HG02970 (cell line): Measurements from ENCODE around the gene RASGRF1.
A peak's percentile ranks its signal among the peaks of the same experiment; 100 is the strongest.

Experiments used
- ATAC-seq: cut with Tn5 transposase; IDR thresholded peaks from one replicate; pipeline ENCODE4 v1.9.1; 2021; ENCODE audit warnings: mild to moderate bottlenecking, moderate library complexity, moderate number of reproducible peaks; ENCODE audit not compliant: unreplicated experiment, low FRiP score

RASGRF1 gene

DNA sequence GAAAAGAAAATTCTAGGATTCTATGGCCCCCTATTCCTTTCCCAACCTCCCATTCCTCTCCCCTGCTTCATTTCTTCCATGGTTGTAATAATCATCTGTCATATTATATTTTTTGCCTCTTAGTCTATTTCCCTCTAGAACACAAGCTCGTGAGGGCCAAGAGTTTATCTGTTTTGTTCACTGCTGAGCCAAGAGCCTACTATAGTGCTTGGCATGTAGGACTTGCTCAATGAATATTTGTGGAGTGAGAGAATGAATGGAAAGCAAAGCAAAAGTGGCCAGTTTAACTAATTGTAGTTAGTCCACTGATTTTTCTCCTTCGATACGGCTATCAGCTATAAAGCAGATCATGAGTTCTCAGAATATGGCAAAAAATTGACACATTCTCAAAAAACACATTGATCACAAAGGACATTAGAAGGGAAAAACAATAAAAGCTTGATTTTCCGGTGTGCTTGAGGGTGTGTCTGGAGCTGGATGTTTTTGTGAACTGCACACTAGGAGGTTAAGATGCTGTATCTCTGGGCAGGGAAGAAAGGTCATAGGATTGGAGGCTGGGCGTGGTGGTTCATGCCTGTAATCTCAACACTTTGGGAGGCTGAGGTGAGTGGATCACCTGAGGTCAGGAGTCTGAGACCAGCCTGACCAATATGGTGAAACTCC, 120.8 kb downstream of the RASGRF1 start:
- no peak for ATAC-seq

DNA sequence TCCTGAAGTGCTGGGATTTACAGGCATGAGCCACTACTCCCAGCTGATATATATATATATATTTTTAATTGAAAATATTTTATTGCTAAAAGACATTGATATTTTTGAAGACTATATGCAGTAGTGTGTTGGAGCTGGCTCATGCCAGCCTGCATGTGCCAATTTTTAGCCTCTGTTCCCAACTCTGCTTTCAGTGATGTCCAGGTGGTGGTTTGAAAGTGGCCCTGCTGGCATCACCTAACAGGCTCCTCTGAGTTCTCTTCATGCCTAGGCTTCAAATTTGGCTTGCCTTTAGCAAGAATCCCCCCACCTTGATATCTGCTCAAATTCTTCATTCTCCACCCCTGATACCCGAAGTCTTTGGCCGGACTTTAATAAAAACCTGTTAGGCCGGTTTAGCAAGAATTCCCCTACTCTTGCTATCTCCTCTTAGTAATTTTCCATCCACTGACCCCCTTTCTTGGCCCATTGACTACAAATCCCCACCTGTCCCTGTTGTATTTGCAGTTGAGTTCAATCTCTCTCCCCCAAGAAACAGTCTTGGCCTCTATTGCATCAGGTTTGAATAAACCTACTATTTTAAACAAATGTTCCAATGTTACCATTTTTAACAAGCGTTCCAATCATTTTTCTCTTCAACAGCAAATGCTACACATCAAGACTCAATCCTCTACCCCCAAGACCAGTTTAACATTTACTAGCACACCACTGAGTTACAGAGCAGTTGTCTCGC, 121.9 kb downstream of the RASGRF1 start:
- ATAC-seq, result no peak

DNA sequence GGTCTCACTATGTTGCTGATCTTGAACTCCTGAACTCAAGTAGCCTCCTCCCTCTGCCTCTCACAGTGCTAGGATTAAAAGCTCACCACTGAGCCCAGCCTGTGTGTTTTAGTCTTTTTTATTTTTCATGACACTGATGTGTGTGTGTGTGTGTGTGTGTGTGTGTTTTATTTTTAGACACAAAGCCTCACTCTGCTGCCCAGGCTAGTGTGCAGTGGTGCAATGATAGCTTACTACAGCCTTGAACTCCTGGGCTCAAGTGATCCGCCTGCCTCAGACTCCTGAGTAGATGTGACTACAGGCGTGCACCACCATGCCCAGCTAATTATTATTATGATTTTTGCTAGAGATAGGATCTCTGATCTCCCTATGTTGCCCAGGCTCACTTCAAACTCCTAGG, 122.5 kb downstream of the RASGRF1 start:
- no peak for ATAC-seq

DNA sequence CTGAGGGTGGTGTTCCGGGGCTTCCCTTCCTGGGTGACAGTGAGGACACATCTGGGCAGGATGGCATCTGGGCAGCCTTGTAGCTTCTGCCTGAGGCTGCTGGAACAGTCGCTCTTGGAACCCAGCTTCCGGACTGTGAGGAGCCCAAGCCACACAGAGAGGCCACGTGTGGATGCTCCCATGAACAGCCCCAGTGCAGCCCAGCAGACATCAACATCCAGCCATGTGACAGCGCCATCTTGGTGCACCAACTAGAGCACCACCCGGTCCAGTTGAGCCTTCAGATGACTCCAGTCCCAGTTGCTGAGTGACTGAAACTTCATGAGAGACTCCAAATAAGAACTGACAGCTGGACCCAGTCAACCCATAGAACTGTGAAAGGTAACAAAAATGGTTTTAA, 130.3 kb downstream of the RASGRF1 start:
- no peak for ATAC-seq

DNA sequence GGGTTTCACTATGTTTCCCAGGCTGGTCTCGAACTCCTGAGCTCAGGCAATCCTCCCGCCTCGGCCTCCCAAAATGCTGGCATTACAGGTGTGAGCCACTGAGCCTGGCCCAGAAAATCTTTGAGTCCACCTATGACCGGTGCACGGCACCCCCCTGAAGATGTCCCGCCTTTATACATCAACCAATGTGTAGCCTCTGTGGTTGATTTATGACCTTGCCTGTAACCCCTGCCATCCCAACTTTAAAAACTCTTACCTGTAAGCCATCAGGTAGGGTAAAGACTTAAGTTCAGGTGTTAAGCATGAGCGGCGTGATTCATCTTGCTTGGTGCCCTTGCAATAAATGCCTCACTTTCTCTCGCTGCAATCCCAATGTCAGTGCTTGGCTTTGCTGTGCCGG, 131.2 kb downstream of the RASGRF1 start:
- ATAC-seq, result no peak

DNA sequence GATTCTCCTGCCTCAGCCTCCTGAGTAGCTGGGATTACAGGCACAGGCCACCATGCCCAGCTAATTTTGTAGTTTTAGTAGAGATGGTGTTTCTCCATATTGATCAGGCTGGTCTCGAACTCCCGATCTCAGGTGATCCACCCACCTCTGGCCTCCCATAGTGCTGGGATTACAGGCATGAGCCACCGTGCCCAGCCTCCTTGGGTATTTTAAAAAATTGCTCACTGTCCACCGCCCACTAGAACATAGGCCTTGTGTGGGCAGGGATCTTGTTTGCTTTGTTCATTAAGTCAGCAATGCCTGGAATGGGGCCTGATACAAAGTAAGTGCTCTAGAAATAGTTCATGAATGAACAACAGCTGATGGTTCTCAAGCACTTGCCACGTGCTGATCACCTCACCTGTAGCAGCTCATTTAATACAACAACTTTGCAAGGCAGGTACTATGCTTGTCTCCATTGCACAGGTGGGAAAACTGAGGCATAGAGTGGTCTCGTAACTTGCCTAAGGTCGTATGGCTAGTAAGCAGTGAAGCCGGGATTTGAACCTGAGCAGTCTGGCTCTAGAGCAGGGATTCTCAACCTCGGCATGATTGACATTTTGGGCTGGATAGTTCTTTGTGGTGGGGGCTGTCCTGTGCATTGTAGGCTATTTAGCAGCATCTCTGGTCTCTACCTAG, 133.0 kb downstream of the RASGRF1 start:
- ATAC-seq, result no peak

DNA sequence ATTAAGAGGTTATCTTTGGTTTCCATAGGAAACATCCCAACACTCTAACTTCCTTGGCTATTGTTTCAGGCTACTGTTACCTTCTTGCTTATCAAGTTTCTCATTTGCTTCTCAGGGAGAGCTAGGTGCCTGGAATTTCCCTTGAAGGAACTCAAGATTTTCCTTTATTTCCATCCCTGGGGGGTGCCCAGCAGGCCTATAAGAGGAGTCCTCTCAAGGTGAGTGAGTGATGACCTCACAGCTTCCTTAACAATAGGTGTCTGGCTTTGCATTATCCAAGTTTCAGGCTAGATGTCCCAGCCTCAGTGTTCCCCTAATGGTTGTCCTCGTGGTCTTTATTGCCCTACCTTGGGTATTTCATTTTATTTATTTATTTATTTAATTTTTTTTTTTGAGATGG, 133.6 kb downstream of the RASGRF1 start:
- ATAC-seq, result no peak

DNA sequence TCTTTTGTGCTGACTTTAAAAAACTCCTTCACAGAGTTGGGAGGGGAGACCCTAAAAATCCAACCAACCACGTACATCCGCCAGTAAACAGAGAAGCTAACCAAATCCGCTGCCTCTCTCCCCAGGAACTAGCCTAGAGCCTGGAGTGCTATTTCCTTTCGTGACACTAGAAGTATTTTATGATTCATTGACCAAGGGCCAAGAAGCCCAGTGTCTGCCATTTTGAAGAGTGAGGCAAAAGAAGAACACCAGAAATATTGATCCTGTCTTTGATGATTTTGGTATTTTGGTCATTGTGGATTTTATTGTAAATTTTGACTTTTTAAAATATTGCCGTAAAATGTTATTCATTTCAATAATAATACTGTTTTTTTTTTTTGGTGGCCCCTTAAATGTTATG, 135.2 kb downstream of the RASGRF1 start:
- ATAC-seq, result no peak

DNA sequence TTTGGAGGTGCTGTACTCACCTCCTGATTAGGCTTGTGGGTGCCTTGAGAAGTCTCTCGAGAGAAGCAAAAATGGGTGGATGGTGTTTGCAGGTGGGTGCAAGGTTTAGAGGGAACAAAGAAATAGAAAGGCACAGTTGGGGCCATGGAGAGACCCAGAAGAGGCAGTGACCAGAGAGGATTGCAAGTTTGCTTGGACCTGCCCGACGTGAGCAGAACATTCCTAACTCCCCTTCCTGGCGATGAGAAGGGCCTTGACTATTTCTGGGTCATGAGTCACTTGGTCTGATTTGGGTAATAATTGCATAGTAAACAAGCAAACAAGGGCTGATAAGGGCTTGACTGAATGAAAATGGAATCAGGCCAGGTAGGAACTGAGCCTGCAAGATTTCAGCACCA, 138.7 kb downstream of the RASGRF1 start:
- no peak for ATAC-seq

DNA sequence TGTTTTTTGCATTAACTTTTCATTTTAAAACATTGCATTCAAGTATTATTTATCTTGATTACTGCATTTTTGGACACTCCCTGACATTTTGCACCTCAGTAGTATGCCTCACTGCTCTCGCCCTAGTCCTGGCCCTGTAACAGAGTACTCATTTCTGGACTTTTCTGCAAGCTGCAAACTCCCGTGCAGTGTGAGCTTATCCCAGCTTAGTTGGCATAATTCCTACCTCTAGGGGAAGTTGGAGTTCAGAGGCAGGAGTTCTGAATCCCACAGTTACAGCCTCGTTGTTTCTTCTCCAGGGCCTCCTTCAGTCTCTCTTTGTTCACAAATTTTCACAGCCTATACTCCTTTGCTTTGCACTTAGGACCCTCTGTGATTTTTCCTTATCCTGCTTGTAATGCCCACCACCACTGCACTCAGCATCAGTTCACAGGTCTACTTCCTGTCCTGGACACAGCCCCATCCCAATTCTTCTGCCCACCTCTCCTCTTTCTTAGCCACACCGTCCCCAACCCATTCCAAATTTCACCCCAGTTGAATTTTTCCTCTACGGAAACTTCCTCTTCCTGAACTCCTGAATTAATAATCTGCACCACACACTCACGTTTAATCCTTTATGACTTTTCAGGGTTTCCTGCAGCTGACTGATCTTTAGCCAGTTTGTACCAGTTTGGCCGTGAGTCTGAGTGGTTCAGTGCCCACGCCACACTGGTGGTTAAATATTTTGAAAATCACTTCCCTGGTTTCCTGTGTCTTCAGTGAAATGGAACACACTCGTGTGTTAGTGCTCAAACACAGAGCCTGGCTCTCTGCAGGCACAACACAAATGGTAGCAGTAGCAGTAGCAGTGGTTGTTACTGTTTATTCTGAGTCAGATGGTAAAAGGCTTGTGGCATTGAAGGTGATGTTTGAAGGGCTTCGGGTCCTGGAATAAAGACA, 139.4 kb downstream of the RASGRF1 start:
- ATAC-seq, result no peak

DNA sequence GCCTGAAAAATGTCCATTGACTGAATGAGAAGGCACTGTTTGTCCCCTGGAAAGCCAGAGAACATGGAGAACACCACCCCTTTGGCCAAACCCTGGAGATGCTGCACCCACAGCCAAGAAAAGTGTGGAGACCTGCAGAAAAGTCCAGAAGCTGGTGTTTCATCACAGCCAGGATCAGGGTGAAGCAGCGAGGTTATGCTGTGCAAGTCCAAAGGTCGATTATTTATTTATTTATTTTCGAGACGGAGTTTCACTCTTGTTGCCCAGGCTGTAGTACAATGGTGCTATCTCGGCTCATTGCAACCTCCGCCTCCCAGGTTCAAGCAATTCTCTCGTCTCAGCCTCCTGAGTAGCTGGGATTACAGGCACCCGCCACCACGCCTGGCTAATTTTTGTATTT, 140.2 kb downstream of the RASGRF1 start:
- ATAC-seq, result no peak

DNA sequence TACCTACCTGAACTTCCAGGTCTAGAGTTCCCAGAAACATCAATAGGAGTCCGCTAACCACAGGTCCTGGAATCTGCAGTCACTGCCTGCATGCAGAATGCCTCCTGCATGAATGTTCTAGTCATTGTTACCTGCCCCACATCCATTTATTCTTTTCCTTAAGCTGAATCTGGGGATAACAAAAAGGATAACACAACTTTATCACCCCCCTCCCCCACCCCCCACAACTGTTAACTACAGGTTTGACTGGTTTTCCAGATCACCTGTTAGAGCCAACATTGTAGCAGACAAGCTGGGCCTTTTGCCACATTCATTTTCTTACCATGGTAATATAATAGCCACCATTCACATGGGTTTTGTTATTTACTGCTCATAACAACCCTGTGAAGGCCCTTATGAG, 141.1 kb downstream of the RASGRF1 start:
- no peak for ATAC-seq

DNA sequence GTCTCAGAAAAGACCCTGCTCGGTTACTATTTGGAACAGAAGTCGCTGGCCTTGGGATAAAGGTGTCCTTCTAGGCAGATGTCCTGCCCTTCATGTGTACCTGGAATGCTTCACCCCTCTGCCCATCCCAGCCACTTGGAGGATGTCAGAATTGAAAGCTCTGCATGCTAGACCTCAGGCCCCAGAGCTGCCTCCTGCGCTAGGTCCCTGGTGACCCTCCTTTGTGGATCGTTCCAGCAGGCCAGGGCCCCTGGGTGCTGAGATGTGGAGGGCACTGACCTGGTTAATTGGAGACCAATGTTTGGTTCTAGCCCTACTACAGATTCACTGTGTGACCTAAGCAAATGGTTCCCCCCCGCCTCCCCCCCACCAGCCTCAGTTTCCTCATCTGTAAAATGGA, 143.1 kb downstream of the RASGRF1 start:
- ATAC-seq, result no peak

DNA sequence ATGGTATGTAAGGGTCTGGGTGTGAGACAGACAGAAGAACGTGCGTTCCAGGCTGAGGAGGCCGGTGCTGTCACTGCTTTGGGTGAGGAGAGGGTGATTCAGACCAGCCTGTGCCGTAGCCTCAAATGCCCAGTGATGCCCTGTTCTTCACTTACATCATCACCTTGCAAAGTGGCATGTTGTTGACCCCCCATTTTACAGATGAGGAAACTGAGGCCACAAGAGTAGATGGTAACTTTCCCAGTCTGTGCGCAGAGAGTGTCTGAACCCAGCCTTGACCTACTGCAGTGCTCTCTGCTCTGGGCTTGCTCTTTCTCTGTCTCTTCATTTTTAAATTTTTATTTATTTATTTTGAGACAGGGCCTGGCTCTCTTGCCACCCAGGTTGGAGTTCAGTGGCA, 144.1 kb downstream of the RASGRF1 start:
- no peak for ATAC-seq

DNA sequence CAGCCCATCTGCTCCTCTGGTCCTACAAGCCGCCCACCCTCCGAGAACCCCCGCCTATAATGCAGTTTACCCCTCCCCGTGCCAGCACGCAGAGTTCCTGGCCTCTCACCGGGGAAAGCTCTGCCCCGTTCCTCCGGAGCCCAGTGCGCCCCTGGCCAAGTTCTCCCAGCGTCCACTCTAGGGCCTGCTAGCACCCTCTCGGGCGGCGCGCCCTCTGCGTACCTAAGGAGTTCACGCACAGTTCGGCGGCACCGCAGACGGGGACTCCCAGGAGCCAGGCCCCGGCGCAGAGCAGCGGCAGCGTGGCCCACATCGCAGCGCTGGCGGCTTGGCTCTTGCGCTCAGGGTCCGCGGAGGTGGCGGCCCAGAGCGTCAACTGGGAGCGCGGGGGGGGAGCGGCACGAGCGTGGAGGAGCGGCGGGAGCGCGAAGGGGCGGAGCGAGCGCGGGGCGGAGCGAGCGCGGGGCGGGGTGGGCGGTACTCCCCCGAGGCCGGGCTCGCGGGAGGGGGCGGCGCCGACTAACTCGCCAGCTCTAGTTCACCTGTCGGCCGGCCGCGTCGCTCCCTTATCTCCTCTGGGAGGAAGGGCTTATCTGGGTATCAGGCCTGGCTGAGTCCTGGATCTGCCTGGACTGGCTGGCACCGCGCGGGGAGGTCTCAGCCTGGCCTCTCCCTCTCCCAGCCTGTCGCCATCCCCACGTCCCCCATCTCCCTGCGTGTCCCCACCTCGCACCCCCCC, 145.7 kb downstream of the RASGRF1 start, which contains the start of gene CTSH:
TSS of gene CTSH (minus strand) at position 378 of the 739 bp plus-strand sequence. CDS start at position 313, 65 bp downstream.
- ATAC-seq, result peak; percentile 56

DNA sequence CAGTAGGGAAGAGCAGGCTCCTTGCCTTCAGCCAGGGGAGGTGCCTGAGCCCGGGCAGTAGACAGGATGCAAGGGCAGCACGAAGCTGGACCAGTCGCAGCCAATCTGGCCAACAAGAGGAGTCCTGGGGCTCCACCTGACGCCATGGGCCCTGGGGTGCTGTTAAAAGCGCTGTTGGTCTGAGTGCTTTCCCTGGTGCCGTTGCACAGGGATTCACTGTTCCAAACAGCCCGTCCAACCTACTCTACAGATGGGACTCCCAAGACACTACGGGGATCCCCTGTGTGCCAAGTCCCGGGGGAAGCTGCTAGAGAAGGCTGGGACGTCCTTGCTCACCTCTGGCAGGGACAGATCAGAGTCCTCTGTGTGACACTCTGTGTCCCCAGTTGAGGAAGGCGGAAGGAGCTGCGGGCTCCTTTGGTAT, 146.4 kb downstream of the RASGRF1 start:
- ATAC-seq, result peak; percentile 17

DNA sequence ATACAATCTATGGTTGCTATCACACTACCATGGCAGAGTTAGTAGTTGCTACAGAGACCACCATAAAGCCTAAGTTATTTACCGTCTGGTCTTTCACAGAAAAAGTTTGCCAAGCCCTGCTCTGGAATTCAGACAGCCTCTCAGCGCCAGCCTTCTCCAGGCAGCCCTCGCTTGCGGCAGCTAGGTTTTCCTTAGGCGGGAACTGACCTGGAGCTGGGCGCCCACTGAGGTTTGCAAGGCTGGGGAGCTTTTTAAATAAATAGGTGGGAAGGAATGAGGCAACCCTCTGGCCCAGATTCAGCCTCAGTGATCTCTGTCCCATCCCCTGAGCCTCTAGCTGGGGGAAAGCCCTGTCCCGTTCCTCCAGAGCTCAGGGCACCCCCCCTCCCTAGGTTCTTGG, 146.9 kb downstream of the RASGRF1 start:
- no peak for ATAC-seq

DNA sequence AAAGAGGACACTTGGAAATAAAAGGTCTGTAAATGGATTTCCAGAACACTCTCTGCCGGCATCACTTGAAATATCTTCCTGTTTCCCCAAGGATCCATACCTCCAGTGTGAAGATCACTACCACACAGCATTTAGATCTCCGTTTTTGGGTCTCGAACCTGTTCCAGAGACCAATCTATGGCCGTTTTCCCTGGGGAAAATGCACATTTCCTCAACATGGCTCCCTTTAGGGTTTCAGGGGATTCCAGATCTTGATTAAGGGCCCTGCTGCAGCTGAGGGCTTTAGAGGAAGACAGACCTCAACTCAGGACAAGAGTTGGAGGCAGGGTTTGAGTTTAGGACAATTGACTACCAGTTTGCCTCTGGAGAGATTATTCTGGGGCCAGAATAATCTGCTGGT, 147.8 kb downstream of the RASGRF1 start:
- no peak for ATAC-seq

DNA sequence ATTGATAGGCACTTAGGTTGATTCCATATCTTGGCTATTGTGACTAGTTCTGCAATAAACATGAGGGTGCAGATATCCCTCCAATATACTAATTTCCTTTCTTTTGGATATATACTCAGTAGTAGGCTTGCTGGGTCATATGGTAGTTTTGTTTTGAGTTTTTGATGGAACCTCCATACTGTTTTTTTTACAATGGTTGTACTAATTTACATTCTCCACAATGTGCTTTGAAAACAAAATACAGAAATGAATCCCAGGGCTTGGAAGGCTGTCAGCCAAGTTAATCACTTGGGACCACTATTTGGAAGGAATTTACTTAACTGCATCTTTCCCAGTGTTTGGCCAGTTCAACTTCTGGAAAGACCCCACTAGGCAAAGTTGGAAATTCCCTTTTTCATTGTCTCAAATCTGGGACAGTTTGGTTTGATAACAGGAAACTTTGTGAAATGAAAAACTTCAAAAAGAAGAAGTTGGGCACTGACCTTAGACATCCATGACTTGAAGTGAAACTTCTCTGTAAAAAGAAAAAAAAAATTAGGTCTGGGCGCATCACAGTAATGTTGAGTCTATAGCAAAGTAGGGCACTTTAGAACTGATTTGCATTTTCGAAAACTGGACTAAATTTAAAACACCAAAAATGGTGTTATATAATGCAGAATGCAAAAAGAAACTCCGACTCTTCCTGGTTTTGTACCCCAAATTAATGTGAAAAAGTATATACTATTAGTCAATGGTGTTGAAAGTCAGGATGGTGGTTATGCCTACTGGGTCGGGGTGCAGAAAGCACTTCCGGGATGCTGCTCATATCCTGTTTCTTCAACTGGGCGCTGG, 151.7 kb downstream of the RASGRF1 start:
- ATAC-seq, result no peak
